HCT116 (cell line): ENCODE data around the gene SLC38A3. TPM values are rescaled to one million over a fixed set of nuclear protein-coding genes. Genes with fewer than 3 reads are reported as not detected.

Source experiments
- ATAC-seq: fragments of 200-7000 bp; cut with Tn5 transposase; 2 replicates; pipeline ENCODE4 v1.9.1; 2020; ENCODE audit warnings: mild to moderate bottlenecking, moderate library complexity
- BruUV-seq: library from RNA; stranded (reverse); fragments of 400-500 nt; replicated peaks from 2 replicates; lab custom pipeline; 2021; lab: Mats Ljungman, UMichigan
- CTCF ChIA-PET: fragments of 300-600 bp; sonication (Branson Sonifier 250); formaldehyde crosslinking; loops from one replicate; lab custom pipeline; 2021; ENCODE audit warnings: antibody characterized with exemption; lab: Charles Lee
- POLR2A ChIA-PET: fragments of 300-600, 350-600 bp; sonication (Branson Sonifier 250); formaldehyde crosslinking; loops from one replicate; lab custom pipeline; 2021; ENCODE audit warnings: antibody characterized with exemption; lab: Charles Lee
- RAD21 ChIA-PET, 2 experiments: fragments of 300-600 bp; sonication (Branson Sonifier 250); formaldehyde crosslinking; loops; one replicate each; lab custom pipeline; 2023; ENCODE audit warnings: low total read pairs in 2 of 2; ENCODE audit not compliant: uncharacterized antibody in 2 of 2, unreplicated experiment in 2 of 2, low non-redundant PET in 1 of 2; lab: Charles Lee
- DNase-seq: peaks from one replicate; pipeline ENCODE4 v3.0.0-alpha.2; 2010; ENCODE audit warnings: low read depth, low spot score
- H2AFZ ChIP-seq: fragments of 200-600 bp; shearing (Covaris generic), sonication (generic); 2 replicates; pipeline ENCODE4 v1.6.1; 2017; ENCODE audit warnings: low read depth, mixed run types, mixed read lengths, antibody characterized with exemption, low read length; ENCODE audit not compliant: poor library complexity, severe bottlenecking
- H3K27ac ChIP-seq: 2 replicates; pipeline ENCODE4 v1.5.1; 2012; ENCODE audit warnings: low read depth, low read length
- H3K27me3 ChIP-seq: fragments of 200-600 bp; sonication (generic); 2 replicates; pipeline ENCODE4 v1.6.1; 2016; ENCODE audit warnings: mixed run types, low read length, mixed read lengths; ENCODE audit not compliant: insufficient read depth
- H3K36me3 ChIP-seq, 2 experiments: fragments of 200-500 bp in 1 of 2; fragments of 200-600 bp in 1 of 2; sonication (Bioruptor generic) in 1 of 2; sonication (generic) in 1 of 2; 2 replicates each; pipeline versions ENCODE4 v1.5.1 to v1.6.1; 2014 to 2016; ENCODE audit warnings: low read length in 2 of 2, inconsistent platforms in 1 of 2, mixed read lengths in 1 of 2, mixed run types in 1 of 2; ENCODE audit not compliant: insufficient read depth in 2 of 2, control insufficient read depth in 1 of 2
- H3K4me1 ChIP-seq, 2 experiments: fragments of 200-600 bp in 1 of 2; sonication (generic) in 1 of 2; 2 replicates each; pipeline versions ENCODE4 v1.5.1 to v1.6.1; 2012 to 2017; ENCODE audit warnings: low read length in 2 of 2, inconsistent platforms in 1 of 2, mild to moderate bottlenecking in 1 of 2, mixed read lengths in 1 of 2, mixed run types in 1 of 2, moderate library complexity in 1 of 2; ENCODE audit not compliant: insufficient read depth in 2 of 2, control insufficient read depth in 1 of 2
- H3K4me2 ChIP-seq: fragments of 200-600 bp; sonication (generic); 2 replicates; pipeline ENCODE4 v1.6.1; 2017; ENCODE audit warnings: mixed run types, low read length, mixed read lengths
- H3K4me3 ChIP-seq, 2 experiments: fragments of 200-600 bp in 1 of 2; sonication (generic) in 1 of 2; replicated peaks in 1 of 2; 2 replicates each; pipeline ENCODE4 v1.5.1; 2011 to 2016; ENCODE audit warnings: low read length in 2 of 2, control low read depth in 1 of 2, low read depth in 1 of 2, mild to moderate bottlenecking in 1 of 2, mixed read lengths in 1 of 2, mixed run types in 1 of 2
- H3K79me2 ChIP-seq: fragments of 200-600 bp; sonication (generic); 2 replicates; pipeline ENCODE4 v1.6.1; 2017; ENCODE audit warnings: mild to moderate bottlenecking, mixed run types, low read length, moderate library complexity, mixed read lengths; ENCODE audit not compliant: insufficient read depth
- H3K9ac ChIP-seq: fragments of 200-600 bp; sonication (generic); 2 replicates; pipeline ENCODE4 v1.6.1; 2016; ENCODE audit warnings: low read length, mixed read lengths
- H3K9me2 ChIP-seq: fragments of 200-600 bp; sonication (generic), shearing (Covaris generic); 2 replicates; pipeline ENCODE4 v1.6.1; 2017; ENCODE audit warnings: mixed run types, mild to moderate bottlenecking, moderate library complexity; ENCODE audit not compliant: insufficient read depth
- H3K9me3 ChIP-seq, 2 experiments: fragments of 200-500 bp in 1 of 2; fragments of 200-600 bp in 1 of 2; sonication (Bioruptor generic) in 1 of 2; sonication (generic) in 1 of 2; 2 replicates each; pipeline ENCODE4 v1.6.1; 2014 to 2017; ENCODE audit warnings: low read length in 2 of 2, mixed read lengths in 2 of 2, inconsistent platforms in 1 of 2, low read depth in 1 of 2, mild to moderate bottlenecking in 1 of 2, mixed run types in 1 of 2, moderate library complexity in 1 of 2; ENCODE audit not compliant: control insufficient read depth in 1 of 2, insufficient read depth in 1 of 2
- H4K20me1 ChIP-seq: fragments of 200-600 bp; sonication (generic), shearing (Covaris generic); 2 replicates; pipeline ENCODE4 v1.6.1; 2017; ENCODE audit warnings: mixed run types, mild to moderate bottlenecking, moderate library complexity; ENCODE audit not compliant: insufficient read depth
- CEBPB ChIP-seq: IDR thresholded peaks from 2 replicates; pipeline ENCODE4 v1.6.1; 2012; ENCODE audit warnings: low read depth
- EGR1 ChIP-seq: IDR thresholded peaks from 2 replicates; pipeline ENCODE4 v1.6.1; 2012; ENCODE audit warnings: low read depth
- EZH2 ChIP-seq: fragments of 200-600 bp; sonication (generic); IDR thresholded peaks from 2 replicates; pipeline ENCODE4 v1.6.1; 2017; ENCODE audit warnings: antibody characterized with exemption, mixed run types
- EZH2phosphoT487 ChIP-seq: fragments of 200-600 bp; IDR thresholded peaks from 2 replicates; pipeline ENCODE4 v1.6.1; 2018; ENCODE audit warnings: antibody characterized with exemption, borderline replicate concordance
- FOSL1 ChIP-seq: IDR thresholded peaks from 2 replicates; pipeline ENCODE4 v1.6.1; 2012; ENCODE audit warnings: low read depth
- JUND ChIP-seq: IDR thresholded peaks from 2 replicates; pipeline ENCODE4 v1.6.1; 2012
- POLR2A ChIP-seq: IDR thresholded peaks from 2 replicates; pipeline ENCODE4 v1.7.0; 2011; ENCODE audit warnings: borderline replicate concordance; ENCODE audit not compliant: insufficient read depth, insufficient read length; ENCODE audit errors: extremely low read depth
- SRF ChIP-seq: IDR thresholded peaks from 2 replicates; pipeline ENCODE4 v1.6.1; 2012; ENCODE audit warnings: low read depth
- ZFX ChIP-seq: fragments of 450-650 bp; IDR thresholded peaks from 2 replicates; pipeline ENCODE4 v1.6.1; 2017
- ZNF274 ChIP-seq: fragments of 200-500 bp; sonication (Bioruptor generic); IDR thresholded peaks from 2 replicates; pipeline ENCODE4 v1.6.1; 2014; ENCODE audit warnings: mild to moderate bottlenecking, low read depth, low read length, inconsistent platforms
- intact Hi-C: fragments of 100-400 bp; cut with micrococcal nuclease; formaldehyde crosslinking; loops from 2 replicates; pipeline ENCODE4 v1.10.0; 2022
- total RNA-seq: library from RNA; stranded (reverse); gene quantifications from one replicate; pipeline ENCODE4 v1.2.1, GENCODE V29; 2021; ENCODE audit not compliant: unreplicated experiment
- TF ChIP-seq, protein P1 (sequence below): IDR thresholded peaks from 2 replicates; pipeline ENCODE4 v1.6.1; 2012
- TF ChIP-seq, protein P2 (sequence below): IDR thresholded peaks from 2 replicates; pipeline ENCODE4 v1.6.1; 2012
- TF ChIP-seq, protein P3 (sequence below): IDR thresholded peaks from 2 replicates; pipeline ENCODE4 v1.6.1; 2012; ENCODE audit warnings: low read depth
- TF ChIP-seq, protein P4 (sequence below): IDR thresholded peaks from 2 replicates; pipeline ENCODE4 v1.6.1; 2011; ENCODE audit warnings: mild to moderate bottlenecking, low read length, moderate library complexity; ENCODE audit not compliant: insufficient replicate concordance; ENCODE audit errors: extremely low read depth

The SLC38A3 gene
- total RNA-seq, 1 experiment from 2014 or later: 3.1 TPM

DNA sequence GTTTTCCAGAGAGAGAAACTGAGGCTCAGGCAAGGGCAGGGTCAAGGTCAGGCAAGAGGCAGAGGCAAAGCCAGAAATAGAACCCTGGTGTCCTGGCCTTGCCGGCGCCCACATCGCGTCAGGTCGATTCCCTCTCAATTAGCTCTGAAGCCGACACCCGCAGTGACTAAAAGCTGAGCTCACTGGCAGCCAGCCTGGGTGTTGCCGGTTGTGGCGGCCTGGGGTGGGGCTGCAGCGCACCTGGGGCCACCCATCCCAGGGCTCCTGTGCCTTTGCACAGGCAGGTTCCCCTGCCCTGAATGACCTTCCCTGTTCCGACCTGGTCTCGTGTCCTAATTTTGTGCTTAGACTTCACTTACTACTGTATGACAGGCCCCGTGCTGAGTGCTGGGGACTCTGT lies 43.8 kb upstream of the SLC38A3 start:
- H3K4me2 ChIP-seq: peak overlapping the region; percentile 42
- POLR2A ChIA-PET: no interaction called here
- peak; percentile 31 for ATAC-seq
- H4K20me1 ChIP-seq: no peaks in the 10 kb centered on the region
- H3K9me3 ChIP-seq: no peaks in the 10 kb centered on the region
- no peaks in the 10 kb centered on the region for H3K79me2 ChIP-seq
- intact Hi-C loops: no loop called here
- no peaks in the 10 kb centered on the region for H3K9me2 ChIP-seq
- no peak for TF ChIP-seq EZH2phosphoT487
- no TSS peak for BruUV-seq
- H3K36me3 ChIP-seq: no peaks in the 10 kb centered on the region; a peak in 1 of 4 replicates
- no peak overlapping the region for H3K9ac ChIP-seq
- H3K27me3 ChIP-seq: no peaks in the 10 kb centered on the region
- peaks cover 9 to 39% of the 10 kb centered on the region in 2 experiments for H3K4me1 ChIP-seq
- RAD21 ChIA-PET: no interaction called here
- H3K27ac ChIP-seq: no peak overlapping the region
- no peak overlapping the region for H3K4me3 ChIP-seq
- no peak for DNase-seq
- H2AFZ ChIP-seq: no peak overlapping the region
- CTCF ChIA-PET: no interaction called here

DNA sequence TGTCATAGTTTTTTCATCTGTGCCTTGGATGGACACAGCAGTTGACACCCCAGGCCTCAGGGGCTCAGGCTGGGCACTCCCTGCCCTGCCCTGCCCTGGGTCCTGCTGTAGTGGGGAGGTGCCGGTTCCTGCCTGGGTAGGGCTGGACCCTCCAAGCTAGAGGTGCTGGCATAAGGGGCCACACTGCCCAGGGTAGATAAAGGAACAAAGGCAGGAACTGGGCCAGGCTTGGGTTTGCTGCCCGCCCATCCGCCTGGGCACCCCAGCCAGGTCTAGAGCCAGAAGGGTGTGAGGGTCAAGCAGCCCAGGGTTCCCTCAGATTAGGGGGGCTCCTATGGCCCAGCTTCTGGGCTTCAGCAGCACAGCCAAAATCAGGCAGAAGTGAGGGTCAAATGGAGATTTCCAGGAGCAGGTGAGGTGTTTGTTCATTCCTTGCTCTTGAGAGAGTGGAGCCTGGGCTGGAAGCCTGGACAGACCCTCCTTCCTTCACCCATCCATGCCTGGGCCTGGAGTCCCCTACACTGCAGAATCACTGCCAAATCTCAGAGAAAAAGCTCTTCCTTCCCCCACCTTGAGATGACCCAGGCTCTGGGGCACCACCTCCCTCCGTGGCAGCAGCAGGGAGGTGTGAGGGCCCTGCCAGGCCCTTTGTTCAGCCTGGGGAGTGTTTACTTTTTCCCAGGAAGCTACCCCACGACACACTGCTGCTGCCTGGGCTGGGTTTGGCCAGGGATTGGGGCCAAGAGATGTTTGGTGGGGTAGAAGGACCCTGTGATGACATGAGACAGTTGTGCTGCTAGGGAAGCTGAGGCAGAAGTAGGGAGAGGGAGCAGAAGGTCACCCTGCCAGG lies 42.8 kb upstream of the SLC38A3 start:
- no peak for DNase-seq
- POLR2A ChIA-PET: no interaction called here
- no peak overlapping the region for H2AFZ ChIP-seq
- no peaks in the 10 kb centered on the region for H3K9me2 ChIP-seq
- RAD21 ChIA-PET: no interaction called here
- H3K27ac ChIP-seq: no peak overlapping the region
- H3K79me2 ChIP-seq: no peaks in the 10 kb centered on the region
- intact Hi-C loops: no loop called here
- no TSS peak for BruUV-seq
- H3K4me3 ChIP-seq: no peak overlapping the region
- no peaks in the 10 kb centered on the region for H4K20me1 ChIP-seq
- H3K9ac ChIP-seq: no peak overlapping the region
- no peaks in the 10 kb centered on the region for H3K9me3 ChIP-seq
- H3K4me1 ChIP-seq: peaks cover 3 to 37% of the 10 kb centered on the region in 2 experiments; a peak in 2 of 4 replicates
- no peak overlapping the region for H3K4me2 ChIP-seq
- no peaks in the 10 kb centered on the region; a peak in 1 of 4 replicates for H3K36me3 ChIP-seq
- ATAC-seq: no peak
- no peaks in the 10 kb centered on the region for H3K27me3 ChIP-seq
- CTCF ChIA-PET: no interaction called here
- TF ChIP-seq POLR2A: no peak
- no peak for TF ChIP-seq EGR1
- no peak for TF ChIP-seq FOSL1
- no peak for TF ChIP-seq EZH2
- TF ChIP-seq ZNF274: no peak
- TF ChIP-seq, protein P1, sequence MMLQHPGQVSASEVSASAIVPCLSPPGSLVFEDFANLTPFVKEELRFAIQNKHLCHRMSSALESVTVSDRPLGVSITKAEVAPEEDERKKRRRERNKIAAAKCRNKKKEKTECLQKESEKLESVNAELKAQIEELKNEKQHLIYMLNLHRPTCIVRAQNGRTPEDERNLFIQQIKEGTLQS: no peak
- TF ChIP-seq, protein P2, sequence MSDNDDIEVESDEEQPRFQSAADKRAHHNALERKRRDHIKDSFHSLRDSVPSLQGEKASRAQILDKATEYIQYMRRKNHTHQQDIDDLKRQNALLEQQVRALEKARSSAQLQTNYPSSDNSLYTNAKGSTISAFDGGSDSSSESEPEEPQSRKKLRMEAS: no peak
- no peak for TF ChIP-seq ZFX
- TF ChIP-seq EZH2phosphoT487: no peak
- TF ChIP-seq, protein P3, sequence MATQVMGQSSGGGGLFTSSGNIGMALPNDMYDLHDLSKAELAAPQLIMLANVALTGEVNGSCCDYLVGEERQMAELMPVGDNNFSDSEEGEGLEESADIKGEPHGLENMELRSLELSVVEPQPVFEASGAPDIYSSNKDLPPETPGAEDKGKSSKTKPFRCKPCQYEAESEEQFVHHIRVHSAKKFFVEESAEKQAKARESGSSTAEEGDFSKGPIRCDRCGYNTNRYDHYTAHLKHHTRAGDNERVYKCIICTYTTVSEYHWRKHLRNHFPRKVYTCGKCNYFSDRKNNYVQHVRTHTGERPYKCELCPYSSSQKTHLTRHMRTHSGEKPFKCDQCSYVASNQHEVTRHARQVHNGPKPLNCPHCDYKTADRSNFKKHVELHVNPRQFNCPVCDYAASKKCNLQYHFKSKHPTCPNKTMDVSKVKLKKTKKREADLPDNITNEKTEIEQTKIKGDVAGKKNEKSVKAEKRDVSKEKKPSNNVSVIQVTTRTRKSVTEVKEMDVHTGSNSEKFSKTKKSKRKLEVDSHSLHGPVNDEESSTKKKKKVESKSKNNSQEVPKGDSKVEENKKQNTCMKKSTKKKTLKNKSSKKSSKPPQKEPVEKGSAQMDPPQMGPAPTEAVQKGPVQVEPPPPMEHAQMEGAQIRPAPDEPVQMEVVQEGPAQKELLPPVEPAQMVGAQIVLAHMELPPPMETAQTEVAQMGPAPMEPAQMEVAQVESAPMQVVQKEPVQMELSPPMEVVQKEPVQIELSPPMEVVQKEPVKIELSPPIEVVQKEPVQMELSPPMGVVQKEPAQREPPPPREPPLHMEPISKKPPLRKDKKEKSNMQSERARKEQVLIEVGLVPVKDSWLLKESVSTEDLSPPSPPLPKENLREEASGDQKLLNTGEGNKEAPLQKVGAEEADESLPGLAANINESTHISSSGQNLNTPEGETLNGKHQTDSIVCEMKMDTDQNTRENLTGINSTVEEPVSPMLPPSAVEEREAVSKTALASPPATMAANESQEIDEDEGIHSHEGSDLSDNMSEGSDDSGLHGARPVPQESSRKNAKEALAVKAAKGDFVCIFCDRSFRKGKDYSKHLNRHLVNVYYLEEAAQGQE: no peak
- no peak for TF ChIP-seq CEBPB
- TF ChIP-seq, protein P4, sequence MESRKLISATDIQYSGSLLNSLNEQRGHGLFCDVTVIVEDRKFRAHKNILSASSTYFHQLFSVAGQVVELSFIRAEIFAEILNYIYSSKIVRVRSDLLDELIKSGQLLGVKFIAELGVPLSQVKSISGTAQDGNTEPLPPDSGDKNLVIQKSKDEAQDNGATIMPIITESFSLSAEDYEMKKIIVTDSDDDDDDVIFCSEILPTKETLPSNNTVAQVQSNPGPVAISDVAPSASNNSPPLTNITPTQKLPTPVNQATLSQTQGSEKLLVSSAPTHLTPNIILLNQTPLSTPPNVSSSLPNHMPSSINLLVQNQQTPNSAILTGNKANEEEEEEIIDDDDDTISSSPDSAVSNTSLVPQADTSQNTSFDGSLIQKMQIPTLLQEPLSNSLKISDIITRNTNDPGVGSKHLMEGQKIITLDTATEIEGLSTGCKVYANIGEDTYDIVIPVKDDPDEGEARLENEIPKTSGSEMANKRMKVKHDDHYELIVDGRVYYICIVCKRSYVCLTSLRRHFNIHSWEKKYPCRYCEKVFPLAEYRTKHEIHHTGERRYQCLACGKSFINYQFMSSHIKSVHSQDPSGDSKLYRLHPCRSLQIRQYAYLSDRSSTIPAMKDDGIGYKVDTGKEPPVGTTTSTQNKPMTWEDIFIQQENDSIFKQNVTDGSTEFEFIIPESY: no peak
- TF ChIP-seq JUND: no peak
- no peak for TF ChIP-seq SRF
